Measurements from ENCODE around the gene KMT2D. TPM values are rescaled to one million over a fixed set of nuclear protein-coding genes. Genes with fewer than 3 reads are reported as not detected.
A peak's percentile ranks its signal among the peaks of the same experiment; 100 is the strongest.

Gene KMT2D
- total and polyA plus RNA-seq, 5 donors from 2014 or later: 5.2 to 149 (median 6.7) TPM

- H3K4me3 Mint-ChIP-seq: no peak overlapping the region
- Histone ChIP-seq H3K27ac (ENCODE audit: insufficient read depth, low read length, poor library complexity, severe bottlenecking) (no peak overlapping the region), H3K36me3 (ENCODE audit: control insufficient read depth, insufficient read depth, low read length) (peaks cover 85% of the 10 kb centered on the region), H3K9me3 (ENCODE audit: control insufficient read depth in 2 of 2, low read length in 2 of 2) (no peaks in the 10 kb centered on the region), H3K4me1 (ENCODE audit: control insufficient read depth, insufficient read depth, low read length, poor library complexity, severe bottlenecking) (no peaks in the 10 kb centered on the region), H3K4me3 (ENCODE audit: low read depth, low read length) (no peak overlapping the region), H3K27me3 (ENCODE audit: control insufficient read depth, insufficient read depth, low read length) (no peaks in the 10 kb centered on the region)
- no peaks in the 10 kb centered on the region for H3K27me3 Mint-ChIP-seq
- peaks cover 33% of the 10 kb centered on the region for H3K36me3 Mint-ChIP-seq
- H3K4me1 Mint-ChIP-seq: peaks cover 0 to 3% (median 2%) of the 10 kb centered on the region in 4 donors
- H3K27ac Mint-ChIP-seq: peak overlapping the region in 1 of 3 donors; percentile 77
- no peaks in the 10 kb centered on the region for H3K9me3 Mint-ChIP-seq
- DNase-seq (no peak), ATAC-seq (ENCODE audit: low read depth in 2 of 2) (no peak)
These were observed 18.6 kb downstream of the KMT2D start for GRCh38 chr12:49041881-49042484.

GRCh38 chr12:49041036-49041880, 19.3 kb downstream of the KMT2D start:
- Histone ChIP-seq H3K27me3 (ENCODE audit: control insufficient read depth, insufficient read depth, low read length) (no peaks in the 10 kb centered on the region), H3K4me3 (ENCODE audit: low read depth, low read length) (no peak overlapping the region), H3K27ac (ENCODE audit: insufficient read depth, low read length, poor library complexity, severe bottlenecking) (no peak overlapping the region), H3K36me3 (ENCODE audit: control insufficient read depth, insufficient read depth, low read length) (peaks cover 80% of the 10 kb centered on the region), H3K9me3 (ENCODE audit: control insufficient read depth in 2 of 2, low read length in 2 of 2) (no peaks in the 10 kb centered on the region), H3K4me1 (ENCODE audit: control insufficient read depth, insufficient read depth, low read length, poor library complexity, severe bottlenecking) (no peaks in the 10 kb centered on the region)
- Mint-ChIP-seq H3K4me3 (no peak overlapping the region), H3K27ac (peak overlapping the region in 1 of 3 donors; percentile 66), H3K27me3 (no peaks in the 10 kb centered on the region), H3K9me3 (no peaks in the 10 kb centered on the region), H3K4me1 (peaks cover 0 to 6% (median 2%) of the 10 kb centered on the region in 4 donors), H3K36me3 (peaks cover 34% of the 10 kb centered on the region)
- DNase-seq (no peak), ATAC-seq (ENCODE audit: low read depth in 2 of 2) (no peak)

DNA sequence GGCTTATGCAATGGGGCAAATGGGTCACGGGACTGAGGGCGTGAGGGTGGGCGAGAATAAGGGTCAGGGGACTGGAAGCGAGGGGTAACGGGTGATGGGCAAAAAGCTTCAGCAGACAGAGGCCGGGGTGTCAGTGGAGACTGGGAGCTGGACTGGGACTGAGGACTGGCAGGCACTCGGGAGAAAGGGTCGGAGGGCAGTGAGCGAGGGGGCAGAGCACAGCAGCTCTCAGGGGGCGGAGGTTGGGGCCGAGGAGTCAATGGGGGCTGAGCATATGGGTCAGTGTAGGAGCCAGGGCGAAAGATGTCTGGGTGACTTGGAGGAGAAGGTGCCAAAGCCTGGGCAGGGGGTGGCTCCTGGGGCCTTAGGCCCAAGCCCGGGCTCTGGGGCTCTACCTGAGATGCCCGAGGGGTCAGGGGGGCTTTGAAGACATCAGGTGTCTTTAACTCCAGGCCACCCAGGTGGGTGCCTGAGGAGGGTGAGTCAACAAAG, 20.2 kb downstream of the KMT2D start:
- Histone ChIP-seq H3K27me3 (ENCODE audit: control insufficient read depth, insufficient read depth, low read length) (no peaks in the 10 kb centered on the region), H3K4me1 (ENCODE audit: control insufficient read depth, insufficient read depth, low read length, poor library complexity, severe bottlenecking) (no peaks in the 10 kb centered on the region), H3K27ac (ENCODE audit: insufficient read depth, low read length, poor library complexity, severe bottlenecking) (no peak overlapping the region), H3K36me3 (ENCODE audit: control insufficient read depth, insufficient read depth, low read length) (peaks cover 72% of the 10 kb centered on the region), H3K4me3 (ENCODE audit: low read depth, low read length) (no peak overlapping the region), H3K9me3 (ENCODE audit: control insufficient read depth in 2 of 2, low read length in 2 of 2) (no peaks in the 10 kb centered on the region)
- no peaks in the 10 kb centered on the region for H3K27me3 Mint-ChIP-seq
- H3K4me1 Mint-ChIP-seq: peaks cover 0 to 6% (median 3%) of the 10 kb centered on the region in 4 donors
- no peaks in the 10 kb centered on the region for H3K9me3 Mint-ChIP-seq
- peaks cover 37% of the 10 kb centered on the region for H3K36me3 Mint-ChIP-seq
- ATAC-seq (ENCODE audit: low read depth in 2 of 2): no peak
- no peak overlapping the region for H3K4me3 Mint-ChIP-seq
- no peak for DNase-seq
- no peak overlapping the region for H3K27ac Mint-ChIP-seq

DNA sequence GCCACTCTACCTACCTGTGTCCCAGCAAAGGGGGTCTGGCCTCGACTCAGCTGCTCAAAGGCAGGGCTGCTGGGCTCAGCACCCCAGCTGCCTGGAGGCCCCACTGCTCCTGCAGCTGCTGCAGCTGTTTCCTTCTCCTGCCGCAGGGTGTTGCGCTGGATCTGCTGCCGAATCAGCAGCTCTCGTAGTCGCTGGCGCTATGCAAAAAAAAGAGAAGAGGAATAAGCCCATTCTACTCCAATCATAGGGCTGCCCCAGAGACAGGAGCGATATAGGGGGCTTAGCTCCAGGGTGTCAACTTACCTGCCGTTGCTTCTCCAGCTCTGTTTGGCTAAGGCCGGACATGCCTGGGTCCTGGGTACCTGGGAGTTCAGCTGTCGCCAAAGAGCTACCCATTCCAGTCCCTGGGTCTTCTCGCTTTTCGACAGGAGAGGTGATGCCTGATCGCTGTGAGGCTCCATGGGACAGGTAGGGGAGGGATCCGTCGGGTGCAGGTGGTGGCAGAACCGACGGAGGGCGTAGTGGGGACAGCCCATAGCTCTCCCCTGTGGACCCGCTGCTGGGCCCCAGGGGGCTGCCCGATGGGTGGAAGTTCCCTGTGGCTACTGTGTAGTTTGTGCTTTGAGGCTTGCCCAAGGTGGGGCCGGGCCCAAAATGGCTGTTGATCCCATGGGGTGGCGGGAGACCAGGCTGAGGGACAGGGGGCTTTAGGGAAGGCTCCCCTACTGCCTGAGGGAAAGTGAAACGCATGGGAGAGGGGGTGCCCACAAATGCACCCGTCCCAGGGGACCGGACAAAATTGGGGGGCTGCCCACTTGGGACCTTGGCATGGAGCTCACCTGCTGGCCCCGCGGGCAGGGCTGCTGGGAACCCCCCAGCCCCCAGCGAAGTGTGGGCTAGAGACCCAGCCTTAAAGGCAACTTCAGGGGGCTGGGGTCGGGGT, 20.9 kb downstream of the KMT2D start:
- H3K27me3 ChIP-seq (ENCODE audit: control insufficient read depth, insufficient read depth, low read length): no peaks in the 10 kb centered on the region
- Mint-ChIP-seq H3K27me3 (no peaks in the 10 kb centered on the region), H3K4me1 (peaks cover 0 to 6% (median 3%) of the 10 kb centered on the region in 4 donors), H3K36me3 (peaks cover 39% of the 10 kb centered on the region), H3K9me3 (no peaks in the 10 kb centered on the region), H3K4me3 (no peak overlapping the region), H3K27ac (no peak overlapping the region)
- H3K4me3 ChIP-seq (ENCODE audit: low read depth, low read length): no peak overlapping the region
- no peaks in the 10 kb centered on the region for H3K9me3 ChIP-seq (ENCODE audit: control insufficient read depth in 2 of 2, low read length in 2 of 2)
- ATAC-seq (ENCODE audit: low read depth in 2 of 2) (no peak), DNase-seq (no peak)
- peaks cover 74% of the 10 kb centered on the region for H3K36me3 ChIP-seq (ENCODE audit: control insufficient read depth, insufficient read depth, low read length)
- H3K4me1 ChIP-seq (ENCODE audit: control insufficient read depth, insufficient read depth, low read length, poor library complexity, severe bottlenecking): no peaks in the 10 kb centered on the region
- no peak overlapping the region for H3K27ac ChIP-seq (ENCODE audit: insufficient read depth, low read length, poor library complexity, severe bottlenecking)

DNA sequence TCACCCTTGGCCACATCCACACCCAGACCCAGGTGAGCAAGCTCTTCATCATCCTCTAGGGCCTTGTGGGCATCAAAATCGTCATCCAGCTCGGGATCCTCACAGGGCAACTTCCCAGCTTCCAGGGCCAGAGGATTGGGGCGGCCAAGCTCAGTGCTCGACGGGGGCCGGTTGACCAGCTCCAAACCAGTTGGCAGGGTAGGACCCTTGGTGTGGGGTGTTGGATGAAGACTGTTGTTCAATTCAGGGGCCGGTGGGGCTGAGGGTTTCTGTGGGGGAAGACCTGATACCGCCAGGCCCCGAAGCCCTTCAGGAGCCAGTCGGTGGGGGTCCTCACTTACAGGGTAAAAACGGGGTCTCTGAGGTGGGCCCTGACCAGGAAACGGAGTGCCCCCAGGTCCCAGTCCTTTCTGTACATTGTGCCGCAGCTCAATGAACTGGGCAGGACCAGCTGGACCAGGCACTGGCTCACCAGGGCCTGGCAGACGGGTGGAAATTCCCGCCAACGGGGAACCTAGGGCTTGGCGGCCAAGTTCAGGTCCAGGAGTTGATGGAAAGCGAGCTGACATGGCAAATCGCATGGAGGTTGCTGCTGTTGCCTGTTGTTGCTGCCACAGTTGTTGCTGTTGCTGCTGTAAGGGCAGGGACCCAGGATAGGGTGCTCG, 22.2 kb downstream of the KMT2D start:
- Mint-ChIP-seq H3K4me1 (peaks cover 0 to 3% (median 1%) of the 10 kb centered on the region in 4 donors), H3K27ac (no peak overlapping the region), H3K27me3 (no peaks in the 10 kb centered on the region), H3K36me3 (peaks cover 31% of the 10 kb centered on the region), H3K9me3 (no peaks in the 10 kb centered on the region), H3K4me3 (no peak overlapping the region)
- Histone ChIP-seq H3K27ac (ENCODE audit: insufficient read depth, low read length, poor library complexity, severe bottlenecking) (no peak overlapping the region), H3K27me3 (ENCODE audit: control insufficient read depth, insufficient read depth, low read length) (no peaks in the 10 kb centered on the region), H3K4me3 (ENCODE audit: low read depth, low read length) (no peak overlapping the region), H3K4me1 (ENCODE audit: control insufficient read depth, insufficient read depth, low read length, poor library complexity, severe bottlenecking) (no peaks in the 10 kb centered on the region), H3K36me3 (ENCODE audit: control insufficient read depth, insufficient read depth, low read length) (peaks cover 75% of the 10 kb centered on the region), H3K9me3 (ENCODE audit: control insufficient read depth in 2 of 2, low read length in 2 of 2) (no peaks in the 10 kb centered on the region)
- no peak for DNase-seq
- ATAC-seq (ENCODE audit: low read depth in 2 of 2): no peak

DNA sequence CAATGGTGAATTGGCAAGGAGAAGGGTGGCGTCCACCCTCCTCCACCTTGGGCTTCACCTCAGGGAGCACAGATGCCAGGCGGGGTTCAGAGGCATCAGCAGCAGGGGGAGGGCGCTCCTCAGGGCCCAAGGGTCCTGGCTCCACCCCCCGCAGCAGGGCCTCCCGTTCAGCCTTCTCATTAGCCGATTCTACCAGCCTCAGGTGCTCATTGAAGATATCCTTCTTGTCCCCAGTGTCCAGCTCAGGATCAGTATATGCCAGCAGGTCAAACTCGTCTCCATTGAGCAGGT, 22.7 kb downstream of the KMT2D start:
- ATAC-seq (ENCODE audit: low read depth in 2 of 2) (no peak), DNase-seq (no peak)
- no peak overlapping the region for H3K27ac ChIP-seq (ENCODE audit: insufficient read depth, low read length, poor library complexity, severe bottlenecking)
- H3K9me3 ChIP-seq (ENCODE audit: control insufficient read depth in 2 of 2, low read length in 2 of 2): no peaks in the 10 kb centered on the region
- Mint-ChIP-seq H3K4me3 (no peak overlapping the region), H3K4me1 (peaks cover 0 to 3% (median 2%) of the 10 kb centered on the region in 4 donors), H3K27me3 (no peaks in the 10 kb centered on the region), H3K27ac (no peak overlapping the region), H3K9me3 (no peaks in the 10 kb centered on the region), H3K36me3 (peaks cover 26% of the 10 kb centered on the region)
- no peaks in the 10 kb centered on the region for H3K4me1 ChIP-seq (ENCODE audit: control insufficient read depth, insufficient read depth, low read length, poor library complexity, severe bottlenecking)
- no peak overlapping the region for H3K4me3 ChIP-seq (ENCODE audit: low read depth, low read length)
- H3K27me3 ChIP-seq (ENCODE audit: control insufficient read depth, insufficient read depth, low read length): no peaks in the 10 kb centered on the region
- peaks cover 75% of the 10 kb centered on the region for H3K36me3 ChIP-seq (ENCODE audit: control insufficient read depth, insufficient read depth, low read length)

Data from CD4-positive, CD25-positive, alpha-beta regulatory T cell (primary cell).